Stimulated activated memory B cell treated with anti-CD40 and anti-IgM and Interleukin-4, amounts not matched to agents 10 μg/mL and 1 μg/mL and 100 μg/mL, for 72 hours (primary cell): Measurements from ENCODE around the gene OR2T11.
"Not testable (repeated sequence)": the region's sequence is repeated elsewhere in the genome, so short reads cannot be mapped to it uniquely, and the experiment has no call there.

Source experiments
- ATAC-seq: fragments of 150-1000 bp; cut with Tn5 transposase; 2 replicates; pipeline ENCODE4 v1.10.0; 2021
- H3K27ac Mint-ChIP-seq: one replicate; pipeline ENCODE4 v1.8.0; 2022; ENCODE audit warnings: mild to moderate bottlenecking, mixed read lengths
- H3K27me3 Mint-ChIP-seq: one replicate; pipeline ENCODE4 v1.8.0; 2022; ENCODE audit warnings: mixed read lengths
- H3K36me3 Mint-ChIP-seq: one replicate; pipeline ENCODE4 v1.8.0; 2022; ENCODE audit warnings: mixed read lengths
- H3K4me1 Mint-ChIP-seq: one replicate; pipeline ENCODE4 v1.8.0; 2022; ENCODE audit warnings: mixed read lengths
- H3K4me3 Mint-ChIP-seq: one replicate; pipeline ENCODE4 v1.8.0; 2022; ENCODE audit warnings: mild to moderate bottlenecking, moderate library complexity, mixed read lengths
- H3K9me3 Mint-ChIP-seq: one replicate; pipeline ENCODE4 v1.8.0; 2022; ENCODE audit warnings: mixed read lengths

OR2T11 gene

GRCh38 chr1:248589334-248589733 lies 45.6 kb downstream of the OR2T11 start:
- Mint-ChIP-seq H3K9me3 (no peaks in the 10 kb centered on the region), H3K4me1 (peaks cover 11% of the 10 kb centered on the region), H3K27ac (no peak overlapping the region), H3K4me3 (no peak overlapping the region), H3K27me3 (peaks cover 13% of the 10 kb centered on the region), H3K36me3 (peaks cover 7% of the 10 kb centered on the region)
- no peak for ATAC-seq

- no peak overlapping the region for H3K27ac Mint-ChIP-seq
- peaks cover 13% of the 10 kb centered on the region for H3K27me3 Mint-ChIP-seq
- H3K4me3 Mint-ChIP-seq: no peak overlapping the region
- no peak for ATAC-seq
- no peaks in the 10 kb centered on the region for H3K36me3 Mint-ChIP-seq
- no peaks in the 10 kb centered on the region for H3K9me3 Mint-ChIP-seq
- H3K4me1 Mint-ChIP-seq: peaks cover 13% of the 10 kb centered on the region
Measured at GRCh38 chr1:248585266-248585665, 49.6 kb downstream of the OR2T11 start.

DNA sequence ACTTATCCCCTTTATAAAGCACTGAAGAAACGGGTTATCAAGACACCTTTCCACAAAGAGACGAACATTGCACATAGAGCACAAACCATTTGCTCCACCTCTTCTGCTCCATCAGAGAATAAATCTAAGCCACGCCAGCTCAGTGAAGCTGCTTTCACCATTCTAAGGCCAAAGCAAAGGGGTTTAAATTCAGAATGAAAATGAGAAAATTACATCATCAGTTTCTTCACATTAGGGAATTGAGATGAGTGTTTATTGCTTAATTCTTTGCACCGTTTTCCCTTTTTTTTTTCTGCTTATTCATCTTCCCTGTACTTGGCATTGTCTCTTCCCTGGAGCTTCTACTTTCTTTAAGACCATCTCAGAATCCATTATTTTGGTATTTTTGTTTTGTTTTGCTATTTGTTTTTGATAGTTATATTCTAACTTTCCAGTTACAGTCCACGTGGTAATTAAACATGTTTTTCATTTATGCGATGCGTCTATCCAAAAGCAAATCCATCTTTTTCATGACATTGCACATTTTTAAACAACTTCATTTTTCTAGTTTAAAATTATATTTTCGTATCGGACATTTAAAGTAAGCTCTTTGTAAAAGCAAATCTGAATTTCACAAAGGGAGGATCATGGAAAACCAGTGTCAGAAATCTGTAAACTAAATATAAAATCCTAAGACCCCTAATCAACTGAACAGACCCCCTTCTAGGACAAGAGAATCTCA lies 58.5 kb downstream of the OR2T11 start:
- H3K27me3 Mint-ChIP-seq: no peaks in the 10 kb centered on the region
- ATAC-seq: no peak
- H3K27ac Mint-ChIP-seq: no peak overlapping the region
- H3K4me3 Mint-ChIP-seq: no peak overlapping the region
- H3K36me3 Mint-ChIP-seq: peaks cover 5% of the 10 kb centered on the region
- peaks cover 11% of the 10 kb centered on the region for H3K4me1 Mint-ChIP-seq
- H3K9me3 Mint-ChIP-seq: peaks cover 3% of the 10 kb centered on the region

DNA sequence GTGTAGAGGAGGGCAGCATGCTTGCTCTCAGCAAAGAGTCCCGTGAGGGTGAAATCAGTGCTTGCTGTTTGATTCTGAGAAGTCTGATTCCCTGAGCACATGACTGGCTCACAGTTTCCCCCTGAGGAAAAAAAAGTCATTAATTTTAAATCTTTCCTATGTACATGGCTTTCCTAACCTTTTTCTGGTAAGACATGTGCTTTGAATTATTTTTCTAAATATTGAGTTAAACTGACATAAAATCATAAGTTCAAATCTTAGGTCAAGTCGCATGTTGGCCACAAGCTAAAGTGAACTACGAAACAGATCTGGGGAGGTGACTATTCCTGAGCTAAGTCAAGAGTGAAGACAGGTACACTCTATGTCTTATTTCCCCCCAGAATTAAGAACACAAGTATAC lies 60.2 kb downstream of the OR2T11 start, which contains the start of gene OR2T34:
TSS of gene OR2T34 (minus strand) at position 101 of the 400 bp plus-strand sequence. CDS start at position 101, 0 bp downstream.
- not testable (repeated sequence) for ATAC-seq, H3K4me3 Mint-ChIP-seq, H3K27me3 Mint-ChIP-seq, H3K27ac Mint-ChIP-seq, H3K9me3 Mint-ChIP-seq, H3K36me3 Mint-ChIP-seq
- H3K4me1 Mint-ChIP-seq: peaks cover 11% of the 10 kb centered on the region

DNA sequence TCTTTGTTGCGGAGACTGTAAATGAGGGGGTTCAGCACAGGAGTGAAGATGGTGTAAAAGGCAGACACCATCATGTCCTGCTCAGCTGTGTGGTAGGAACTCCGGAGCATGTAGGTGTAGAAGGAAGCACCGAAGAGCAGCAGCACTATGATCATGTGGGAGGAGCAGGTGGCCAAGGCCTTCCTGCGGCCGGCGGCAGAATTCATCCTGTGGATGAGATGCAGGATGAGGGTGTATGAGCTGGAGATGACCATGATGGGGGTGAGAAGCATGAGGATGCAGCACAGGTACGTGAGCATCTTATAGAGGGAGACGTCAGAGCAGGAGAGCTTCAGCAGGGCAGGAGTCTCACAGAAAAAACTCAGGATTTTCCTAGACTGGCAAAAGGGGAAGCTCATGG lies 61.0 kb downstream of the OR2T11 start:
- H3K27me3 Mint-ChIP-seq, H3K9me3 Mint-ChIP-seq, H3K27ac Mint-ChIP-seq, H3K36me3 Mint-ChIP-seq, H3K4me3 Mint-ChIP-seq, ATAC-seq: not testable (repeated sequence)
- peaks cover 11% of the 10 kb centered on the region for H3K4me1 Mint-ChIP-seq
